Measurements from ENCODE around the gene ARHGAP31. TPM values are rescaled to one million over a fixed set of nuclear protein-coding genes. Genes with fewer than 3 reads are reported as not detected.

ARHGAP31 gene
- total and polyA plus RNA-seq, 2 donors from 2014 or later = 3.2 to 28.7 TPM

DNA sequence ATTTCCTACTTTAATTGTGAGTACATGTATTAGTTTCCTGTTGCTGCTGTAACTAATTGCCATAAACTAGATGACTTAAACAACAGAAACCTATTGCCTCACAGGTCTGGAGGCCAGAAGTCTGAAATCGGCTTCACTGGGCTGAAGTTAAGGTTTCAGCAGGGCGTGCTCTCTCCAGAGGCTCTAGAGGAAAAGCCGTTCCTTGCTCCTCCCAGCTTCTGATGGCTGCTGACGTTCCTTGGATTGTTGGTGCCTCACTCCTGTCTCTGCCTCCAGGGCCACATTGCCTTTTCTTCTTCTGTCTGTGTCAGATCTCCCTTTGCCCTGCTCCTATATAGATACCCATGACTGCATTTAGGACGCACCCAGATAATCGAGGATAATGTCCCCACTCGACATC is 80.9 kb downstream of the ARHGAP31 start:
- TF ChIP-seq, protein P1, sequence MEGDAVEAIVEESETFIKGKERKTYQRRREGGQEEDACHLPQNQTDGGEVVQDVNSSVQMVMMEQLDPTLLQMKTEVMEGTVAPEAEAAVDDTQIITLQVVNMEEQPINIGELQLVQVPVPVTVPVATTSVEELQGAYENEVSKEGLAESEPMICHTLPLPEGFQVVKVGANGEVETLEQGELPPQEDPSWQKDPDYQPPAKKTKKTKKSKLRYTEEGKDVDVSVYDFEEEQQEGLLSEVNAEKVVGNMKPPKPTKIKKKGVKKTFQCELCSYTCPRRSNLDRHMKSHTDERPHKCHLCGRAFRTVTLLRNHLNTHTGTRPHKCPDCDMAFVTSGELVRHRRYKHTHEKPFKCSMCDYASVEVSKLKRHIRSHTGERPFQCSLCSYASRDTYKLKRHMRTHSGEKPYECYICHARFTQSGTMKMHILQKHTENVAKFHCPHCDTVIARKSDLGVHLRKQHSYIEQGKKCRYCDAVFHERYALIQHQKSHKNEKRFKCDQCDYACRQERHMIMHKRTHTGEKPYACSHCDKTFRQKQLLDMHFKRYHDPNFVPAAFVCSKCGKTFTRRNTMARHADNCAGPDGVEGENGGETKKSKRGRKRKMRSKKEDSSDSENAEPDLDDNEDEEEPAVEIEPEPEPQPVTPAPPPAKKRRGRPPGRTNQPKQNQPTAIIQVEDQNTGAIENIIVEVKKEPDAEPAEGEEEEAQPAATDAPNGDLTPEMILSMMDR (IDR thresholded peaks at IDR 0.05; ENCODE audit: borderline replicate concordance, extremely low read depth, insufficient read depth) = no peak
- DNase-seq (no peak), FAIRE-seq (no peak)
- H3K9me3 ChIP-seq (ENCODE audit: control insufficient read depth in 2 of 3, insufficient read depth in 1 of 3, low read length in 3 of 3) = no peaks in the 10 kb centered on the region
- no peak overlapping the region for H3K9ac ChIP-seq (ENCODE audit: low read length in 3 of 3)
- no peak overlapping the region for H3K4me3 ChIP-seq (ENCODE audit: low read length in 3 of 3)
- no peak overlapping the region for H3K27ac ChIP-seq (ENCODE audit: low read depth in 2 of 2, low read length in 2 of 2)
- peaks cover 0 to 5% (median 2%) of the 10 kb centered on the region in 3 donors for H3K36me3 ChIP-seq (ENCODE audit: control insufficient read depth in 2 of 3, insufficient read depth in 3 of 3, low read length in 3 of 3)
- no peaks in the 10 kb centered on the region for H3K4me1 ChIP-seq (ENCODE audit: control insufficient read depth in 2 of 3, insufficient read depth in 2 of 3, low read depth in 1 of 3, low read length in 3 of 3)
- intact Hi-C loops (cut with DNase I) = no loop called here
- H3K27me3 ChIP-seq (ENCODE audit: control insufficient read depth, insufficient read depth, low read length) = no peaks in the 10 kb centered on the region

DNA sequence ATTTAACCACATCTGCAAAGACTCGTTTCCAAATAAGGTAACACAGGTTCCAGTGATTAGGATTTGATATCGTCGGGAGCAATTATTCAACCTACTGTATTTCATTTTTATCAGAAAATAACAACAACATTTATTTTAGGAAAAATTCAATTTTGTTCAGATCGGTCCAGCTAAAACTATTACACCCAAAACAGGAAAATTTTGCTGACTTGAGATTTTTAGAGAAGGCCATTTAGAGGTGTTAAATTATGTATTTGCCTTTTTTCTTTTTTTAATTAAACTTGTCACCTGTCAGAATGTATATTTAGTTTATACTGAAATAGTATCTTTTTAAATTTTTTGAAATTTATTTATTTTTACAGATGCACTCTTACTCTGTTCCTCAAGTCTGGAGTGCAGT is 81.3 kb downstream of the ARHGAP31 start:
- Histone ChIP-seq H3K9me3 (ENCODE audit: control insufficient read depth in 2 of 3, insufficient read depth in 1 of 3, low read length in 3 of 3) (no peaks in the 10 kb centered on the region), H3K27me3 (ENCODE audit: control insufficient read depth, insufficient read depth, low read length) (no peaks in the 10 kb centered on the region), H3K27ac (ENCODE audit: low read depth in 2 of 2, low read length in 2 of 2) (no peak overlapping the region), H3K4me1 (ENCODE audit: control insufficient read depth in 2 of 3, insufficient read depth in 2 of 3, low read depth in 1 of 3, low read length in 3 of 3) (no peaks in the 10 kb centered on the region), H3K36me3 (ENCODE audit: control insufficient read depth in 2 of 3, insufficient read depth in 3 of 3, low read length in 3 of 3) (peaks cover 0 to 5% (median 2%) of the 10 kb centered on the region in 3 donors), H3K9ac (ENCODE audit: low read length in 3 of 3) (no peak overlapping the region), H3K4me3 (ENCODE audit: low read length in 3 of 3) (no peak overlapping the region)
- intact Hi-C loops (cut with DNase I) = no loop called here
- TF ChIP-seq, protein P1 (IDR thresholded peaks at IDR 0.05; ENCODE audit: borderline replicate concordance, extremely low read depth, insufficient read depth) = no peak
- FAIRE-seq (no peak), DNase-seq (no peak)

DNA sequence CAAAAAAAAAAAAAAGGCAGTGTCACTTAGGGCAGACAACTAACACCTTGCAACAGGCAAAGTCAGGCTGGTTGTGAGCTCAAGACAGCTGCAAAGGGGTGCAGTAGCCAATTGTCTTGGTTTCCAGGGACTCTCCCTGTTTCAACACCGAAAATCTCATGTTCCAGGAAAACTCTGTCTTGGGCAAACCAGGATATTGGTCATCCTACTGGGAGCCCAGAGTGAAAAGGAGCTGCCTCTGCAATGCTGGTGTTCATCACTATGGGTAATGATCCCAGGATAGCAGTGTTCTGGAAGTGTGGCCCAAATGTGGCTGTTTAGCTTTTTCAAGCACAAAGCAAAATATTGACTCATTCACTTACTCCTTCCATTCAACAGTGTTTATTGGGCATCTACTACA is 82.6 kb downstream of the ARHGAP31 start:
- no peak for DNase-seq
- H3K36me3 ChIP-seq (ENCODE audit: control insufficient read depth in 2 of 3, insufficient read depth in 3 of 3, low read length in 3 of 3) = peaks cover 0 to 5% (median 2%) of the 10 kb centered on the region in 3 donors
- H3K4me1 ChIP-seq (ENCODE audit: control insufficient read depth in 2 of 3, insufficient read depth in 2 of 3, low read depth in 1 of 3, low read length in 3 of 3) = no peaks in the 10 kb centered on the region
- no peaks in the 10 kb centered on the region for H3K9me3 ChIP-seq (ENCODE audit: control insufficient read depth in 2 of 3, insufficient read depth in 1 of 3, low read length in 3 of 3)
- intact Hi-C loops (cut with DNase I) = no loop called here
- FAIRE-seq = no peak
- H3K27ac ChIP-seq (ENCODE audit: low read depth in 2 of 2, low read length in 2 of 2) = no peak overlapping the region
- H3K27me3 ChIP-seq (ENCODE audit: control insufficient read depth, insufficient read depth, low read length) = no peaks in the 10 kb centered on the region
- TF ChIP-seq, protein P1 (IDR thresholded peaks at IDR 0.05; ENCODE audit: borderline replicate concordance, extremely low read depth, insufficient read depth) = no peak
- no peak overlapping the region for H3K9ac ChIP-seq (ENCODE audit: low read length in 3 of 3)
- H3K4me3 ChIP-seq (ENCODE audit: low read length in 3 of 3) = no peak overlapping the region

DNA sequence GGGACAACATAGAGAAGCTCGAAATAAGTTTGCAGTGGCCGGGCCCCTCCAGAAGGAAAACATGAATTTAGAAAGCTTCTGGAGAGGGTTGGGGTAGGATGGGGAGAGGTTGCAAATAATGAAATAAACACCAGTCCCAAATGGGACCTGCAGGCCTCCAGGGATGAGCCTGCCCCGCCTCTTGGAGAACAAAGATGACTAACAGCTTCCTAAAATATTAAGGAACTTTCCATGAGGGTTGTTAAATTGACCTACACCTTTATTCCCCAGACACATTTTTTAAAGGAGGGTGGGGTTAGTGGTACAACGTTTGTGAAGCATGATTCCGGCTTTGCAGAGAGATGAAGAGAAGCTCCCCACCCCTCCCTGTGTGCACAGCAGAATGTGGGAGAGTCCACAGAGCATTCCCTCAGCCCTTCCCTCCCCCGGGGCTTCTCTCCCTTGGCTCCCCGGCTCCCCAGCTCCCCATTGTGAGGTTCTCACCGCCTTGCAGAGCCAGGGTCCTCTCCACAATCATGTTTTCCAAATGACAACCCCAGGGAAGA is 84.1 kb downstream of the ARHGAP31 start:
- no peak overlapping the region for H3K9ac ChIP-seq (ENCODE audit: low read length in 3 of 3)
- no peak overlapping the region for H3K4me3 ChIP-seq (ENCODE audit: low read length in 3 of 3)
- DNase-seq (no peak), FAIRE-seq (no peak)
- H3K27me3 ChIP-seq (ENCODE audit: control insufficient read depth, insufficient read depth, low read length) = no peaks in the 10 kb centered on the region
- H3K36me3 ChIP-seq (ENCODE audit: control insufficient read depth in 2 of 3, insufficient read depth in 3 of 3, low read length in 3 of 3) = peaks cover 0 to 14% (median 6%) of the 10 kb centered on the region in 3 donors
- no peaks in the 10 kb centered on the region for H3K4me1 ChIP-seq (ENCODE audit: control insufficient read depth in 2 of 3, insufficient read depth in 2 of 3, low read depth in 1 of 3, low read length in 3 of 3)
- H3K27ac ChIP-seq (ENCODE audit: low read depth in 2 of 2, low read length in 2 of 2) = no peak overlapping the region
- TF ChIP-seq, protein P1 (IDR thresholded peaks at IDR 0.05; ENCODE audit: borderline replicate concordance, extremely low read depth, insufficient read depth) = no peak
- no peaks in the 10 kb centered on the region for H3K9me3 ChIP-seq (ENCODE audit: control insufficient read depth in 2 of 3, insufficient read depth in 1 of 3, low read length in 3 of 3)
- intact Hi-C loops (cut with DNase I) = no loop called here

Data from kidney (tissue), 14 donors.